Activated T-helper 17 cell treated with anti-CD3 and anti-CD28 coated beads, Interleukin-2, amount 50 U/mL, for 72 hours (primary cell): ENCODE data around the gene MIS18A. TPM values are rescaled to one million over a fixed set of nuclear protein-coding genes. Genes with fewer than 3 reads are reported as not detected.
A peak's percentile ranks its signal among the peaks of the same experiment; 100 is the strongest.

Source experiments
- ATAC-seq: fragments of 150-1000 bp; cut with Tn5 transposase; replicated peaks from 2 replicates; pipeline ENCODE4 v1.10.0; 2021; ENCODE audit warnings: mild to moderate bottlenecking, moderate library complexity
- H3K27ac Mint-ChIP-seq: one replicate; pipeline ENCODE4 v1.8.0; 2022; ENCODE audit warnings: mixed read lengths
- H3K27me3 Mint-ChIP-seq: one replicate; pipeline ENCODE4 v1.8.0; 2022; ENCODE audit warnings: mixed read lengths
- H3K36me3 Mint-ChIP-seq: one replicate; pipeline ENCODE4 v1.8.0; 2022; ENCODE audit warnings: low read depth, mild to moderate bottlenecking, mixed read lengths
- H3K4me1 Mint-ChIP-seq: one replicate; pipeline ENCODE4 v1.8.0; 2022; ENCODE audit warnings: mixed read lengths
- H3K4me3 Mint-ChIP-seq: one replicate; pipeline ENCODE4 v1.8.0; 2022; ENCODE audit warnings: mild to moderate bottlenecking, mixed read lengths
- H3K9me3 Mint-ChIP-seq: one replicate; pipeline ENCODE4 v1.8.0; 2022; ENCODE audit warnings: mixed read lengths
- total RNA-seq, 2 donors: library from RNA; stranded (reverse); gene quantifications; one replicate each; pipeline ENCODE4 v1.2.3, GENCODE V29; 2022

Gene MIS18A
- 10 to 100 TPM; 15.3 to 22.4 TPM for total RNA-seq

GRCh38 chr21:32278518-32279376, at the start of gene MIS18A:
Gene MIS18A, minus strand, starts transcription at chr21:32279049. Its CDS starts 35 bp downstream, at chr21:32279014.
- Mint-ChIP-seq H3K9me3 (no peaks in the 10 kb centered on the region), H3K4me3 (peak within 1 kb of the TSS; percentile 93), H3K27me3 (no peaks in the 10 kb centered on the region), H3K27ac (peak within 1 kb of the TSS; percentile 97), H3K4me1 (peaks cover 16% of the 10 kb centered on the region), H3K36me3 (peaks cover 38% of the 10 kb centered on the region)
- ATAC-seq: peak; percentile 92

GRCh38 chr21:32328595-32328994, 49.7 kb upstream of the MIS18A start:
- Mint-ChIP-seq H3K4me1 (peaks cover 4% of the 10 kb centered on the region), H3K9me3 (no peaks in the 10 kb centered on the region), H3K4me3 (no peak overlapping the region), H3K27me3 (no peaks in the 10 kb centered on the region), H3K27ac (no peak overlapping the region), H3K36me3 (peaks cover 100% of the 10 kb centered on the region)
- no peak for ATAC-seq

- ATAC-seq: no peak
- Mint-ChIP-seq H3K27ac (peak overlapping the region; percentile 46), H3K4me3 (no peak overlapping the region), H3K36me3 (peaks cover 100% of the 10 kb centered on the region), H3K27me3 (no peaks in the 10 kb centered on the region), H3K9me3 (no peaks in the 10 kb centered on the region), H3K4me1 (peaks cover 4% of the 10 kb centered on the region)
Measured at GRCh38 chr21:32325706-32326105, 46.9 kb upstream of the MIS18A start.

GRCh38 chr21:32322676-32323075, 43.8 kb upstream of the MIS18A start:
- no peak overlapping the region for H3K27ac Mint-ChIP-seq
- H3K27me3 Mint-ChIP-seq: no peaks in the 10 kb centered on the region
- peaks cover 100% of the 10 kb centered on the region for H3K36me3 Mint-ChIP-seq
- no peaks in the 10 kb centered on the region for H3K9me3 Mint-ChIP-seq
- H3K4me3 Mint-ChIP-seq: no peak overlapping the region
- ATAC-seq: no peak
- peaks cover 2% of the 10 kb centered on the region for H3K4me1 Mint-ChIP-seq

- Mint-ChIP-seq H3K27me3 (no peaks in the 10 kb centered on the region), H3K4me1 (no peaks in the 10 kb centered on the region), H3K27ac (no peak overlapping the region), H3K9me3 (no peaks in the 10 kb centered on the region), H3K4me3 (no peak overlapping the region), H3K36me3 (peaks cover 100% of the 10 kb centered on the region)
- no peak for ATAC-seq
Measured at GRCh38 chr21:32322103-32322502, 43.3 kb upstream of the MIS18A start.

- peaks cover 97% of the 10 kb centered on the region for H3K36me3 Mint-ChIP-seq
- H3K4me1 Mint-ChIP-seq: no peaks in the 10 kb centered on the region
- H3K9me3 Mint-ChIP-seq: no peaks in the 10 kb centered on the region
- H3K27me3 Mint-ChIP-seq: no peaks in the 10 kb centered on the region
- no peak for ATAC-seq
- H3K27ac Mint-ChIP-seq: no peak overlapping the region
- H3K4me3 Mint-ChIP-seq: no peak overlapping the region
Measured at GRCh38 chr21:32321480-32321879, 42.6 kb upstream of the MIS18A start.

DNA sequence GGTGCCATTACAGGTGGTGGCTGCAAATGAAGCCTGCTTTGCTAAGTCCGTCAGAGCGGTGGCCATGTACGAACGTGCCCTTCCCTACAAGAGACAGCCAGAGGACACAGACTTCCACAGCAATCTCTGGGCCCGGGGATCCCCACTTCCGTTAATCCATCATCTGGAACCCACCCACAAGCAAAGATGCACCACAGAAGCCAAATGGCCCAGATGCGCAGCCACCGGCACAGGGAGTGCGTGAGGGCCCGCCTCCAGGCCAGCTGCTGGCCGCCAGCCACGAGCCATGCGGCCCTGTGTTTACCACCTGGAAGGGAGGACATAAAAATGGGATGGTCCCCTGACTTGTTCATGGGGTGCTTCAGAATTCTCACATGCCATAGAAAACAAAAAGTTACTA, 41.9 kb upstream of the MIS18A start:
- H3K4me3 Mint-ChIP-seq: no peak overlapping the region
- peaks cover 97% of the 10 kb centered on the region for H3K36me3 Mint-ChIP-seq
- H3K27ac Mint-ChIP-seq: no peak overlapping the region
- no peaks in the 10 kb centered on the region for H3K9me3 Mint-ChIP-seq
- ATAC-seq: no peak
- H3K27me3 Mint-ChIP-seq: no peaks in the 10 kb centered on the region
- H3K4me1 Mint-ChIP-seq: no peaks in the 10 kb centered on the region

GRCh38 chr21:32320059-32320458, 41.2 kb upstream of the MIS18A start:
- no peaks in the 10 kb centered on the region for H3K27me3 Mint-ChIP-seq
- H3K4me1 Mint-ChIP-seq: no peaks in the 10 kb centered on the region
- no peak overlapping the region for H3K27ac Mint-ChIP-seq
- peaks cover 95% of the 10 kb centered on the region for H3K36me3 Mint-ChIP-seq
- no peak for ATAC-seq
- H3K4me3 Mint-ChIP-seq: no peak overlapping the region
- H3K9me3 Mint-ChIP-seq: no peaks in the 10 kb centered on the region

GRCh38 chr21:32319012-32319411, 40.2 kb upstream of the MIS18A start:
- Mint-ChIP-seq H3K36me3 (peaks cover 94% of the 10 kb centered on the region), H3K4me3 (no peak overlapping the region), H3K4me1 (no peaks in the 10 kb centered on the region), H3K27me3 (no peaks in the 10 kb centered on the region), H3K27ac (no peak overlapping the region), H3K9me3 (no peaks in the 10 kb centered on the region)
- no peak for ATAC-seq

- Mint-ChIP-seq H3K4me1 (no peaks in the 10 kb centered on the region), H3K36me3 (peaks cover 93% of the 10 kb centered on the region), H3K4me3 (no peak overlapping the region), H3K9me3 (no peaks in the 10 kb centered on the region), H3K27me3 (no peaks in the 10 kb centered on the region), H3K27ac (no peak overlapping the region)
- no peak for ATAC-seq
Measured at GRCh38 chr21:32317726-32318125, 38.9 kb upstream of the MIS18A start.

GRCh38 chr21:32316361-32317215, 37.7 kb upstream of the MIS18A start:
- no peaks in the 10 kb centered on the region for H3K4me1 Mint-ChIP-seq
- no peaks in the 10 kb centered on the region for H3K9me3 Mint-ChIP-seq
- no peak overlapping the region for H3K27ac Mint-ChIP-seq
- H3K4me3 Mint-ChIP-seq: no peak overlapping the region
- H3K27me3 Mint-ChIP-seq: no peaks in the 10 kb centered on the region
- H3K36me3 Mint-ChIP-seq: peaks cover 93% of the 10 kb centered on the region
- no peak for ATAC-seq

- Mint-ChIP-seq H3K9me3 (no peaks in the 10 kb centered on the region), H3K36me3 (peaks cover 93% of the 10 kb centered on the region), H3K4me3 (no peak overlapping the region), H3K27me3 (no peaks in the 10 kb centered on the region), H3K4me1 (no peaks in the 10 kb centered on the region), H3K27ac (no peak overlapping the region)
- ATAC-seq: no peak
Measured at GRCh38 chr21:32315511-32316281, 36.8 kb upstream of the MIS18A start.

DNA sequence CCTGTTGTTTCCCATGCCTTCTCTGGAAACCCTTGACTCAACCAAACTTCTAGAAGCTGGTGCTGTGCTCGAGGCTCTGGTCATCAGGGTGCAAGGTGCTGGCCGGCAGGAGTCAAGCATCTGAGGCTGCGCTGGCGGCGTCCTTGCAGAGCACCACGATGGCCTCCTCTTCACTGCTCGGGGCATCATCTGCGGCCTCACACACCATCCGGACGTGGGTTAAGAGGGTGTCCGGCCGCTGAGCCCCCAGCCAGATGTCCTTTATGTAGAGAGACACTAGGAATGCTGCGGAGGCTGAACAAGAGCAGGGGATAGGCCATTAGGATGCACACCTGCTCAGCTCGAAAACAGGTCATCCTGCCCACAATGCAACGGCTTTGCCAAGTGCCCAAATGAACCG, 36.0 kb upstream of the MIS18A start:
- peaks cover 84% of the 10 kb centered on the region for H3K36me3 Mint-ChIP-seq
- H3K4me1 Mint-ChIP-seq: no peaks in the 10 kb centered on the region
- no peak for ATAC-seq

DNA sequence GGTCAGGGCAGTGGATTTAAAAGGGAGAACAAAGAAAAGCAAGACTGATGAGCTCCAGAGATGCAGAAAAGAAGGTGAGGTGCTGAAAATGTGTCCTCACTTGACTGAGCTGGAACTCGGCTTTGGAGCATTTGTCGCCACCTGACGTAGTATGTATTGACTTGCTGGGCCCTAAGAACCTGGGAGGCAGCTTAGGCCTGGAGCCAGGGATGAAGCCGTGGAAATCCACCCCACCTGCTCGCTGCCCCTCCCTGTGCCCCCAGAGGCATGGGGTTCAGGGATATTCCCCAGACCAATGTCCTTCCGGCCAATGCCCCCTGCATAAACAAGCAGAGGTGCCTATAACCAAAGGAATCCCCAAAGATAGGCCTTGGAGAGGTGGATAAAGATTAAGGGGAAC, 34.1 kb upstream of the MIS18A start:
- H3K27me3 Mint-ChIP-seq: no peaks in the 10 kb centered on the region
- H3K27ac Mint-ChIP-seq: no peak overlapping the region
- no peaks in the 10 kb centered on the region for H3K9me3 Mint-ChIP-seq
- ATAC-seq: no peak
- H3K4me3 Mint-ChIP-seq: no peak overlapping the region
- H3K36me3 Mint-ChIP-seq: peaks cover 79% of the 10 kb centered on the region
- H3K4me1 Mint-ChIP-seq: no peaks in the 10 kb centered on the region

More for the DNA sequence above, 36.0 kb upstream of the MIS18A start:
- no peaks in the 10 kb centered on the region for H3K9me3 Mint-ChIP-seq
- H3K27ac Mint-ChIP-seq: no peak overlapping the region
- H3K4me3 Mint-ChIP-seq: no peak overlapping the region
- H3K27me3 Mint-ChIP-seq: no peaks in the 10 kb centered on the region
